Pancreas (tissue), 10 donors: Measurements from ENCODE around the gene DROSHA. TPM values are rescaled to one million over a fixed set of nuclear protein-coding genes. Genes with fewer than 3 reads are reported as not detected.

ENCODE experiments used
- ATAC-seq, 4 donors: fragments of 200-7000 bp; cut with Tn5 transposase; one replicate each; pipeline versions ENCODE4 v1.8.0 to v1.9.1; 2020; ENCODE audit warnings: mild to moderate bottlenecking in 4 of 4, moderate library complexity in 4 of 4
- DNase-seq, 6 donors: peaks; one replicate each; pipeline ENCODE4 v3.0.0-alpha.2; 2020
- FAIRE-seq: peaks from 2 replicates; lab custom pipeline; 2012; peaks lifted over from hg19 to GRCh38; lab: Jason Lieb, UNC
- H3K27ac ChIP-seq, 4 donors: fragments of 200-600 bp; sonication (generic); 1 replicate in 3 of 4; 2 replicates in 1 of 4; pipeline versions ENCODE4 v1.5.0 to v1.8.0; 2020
- H3K27me3 ChIP-seq, 4 donors: fragments of 200-600 bp; one replicate each; pipeline ENCODE4 v1.8.0; 2021
- H3K36me3 ChIP-seq, 3 donors: fragments of 200-600 bp; sonication (generic) in 1 of 3; one replicate each; pipeline versions ENCODE4 v1.5.0 to v1.8.0; 2020 to 2021
- H3K4me1 ChIP-seq, 3 donors: fragments of 200-600 bp; one replicate each; pipeline ENCODE4 v1.8.0; 2021
- H3K4me3 ChIP-seq, 4 donors: fragments of 200-600 bp; sonication (generic) in 2 of 4; one replicate each; pipeline versions ENCODE4 v1.5.0 to v1.8.0; 2020 to 2021
- H3K9me3 ChIP-seq, 4 donors: fragments of 200-600 bp; one replicate each; pipeline ENCODE4 v1.8.0; 2021
- CTCF ChIP-seq, 4 donors: fragments of 200-600 bp; sonication (generic) in 3 of 4; IDR thresholded peaks; one replicate each; pipeline versions ENCODE4 v1.5.0 to v1.8.0; 2021; ENCODE audit warnings: antibody characterized with exemption in 4 of 4
- WGBS, 2 donors: extraction: QIAGEN DNeasy Blood & Tissue Kit; methylation state at CpG; one replicate each; pipeline ENCODE4 v1.1.7; 2013; 5-methylcytosine and 5-hydroxymethylcytosine counted together
- intact Hi-C, 3 donors: fragments of 100-400 bp; cut with DNase I; formaldehyde crosslinking; loops; one replicate each; pipeline versions ENCODE4 v1.11.1 to v1.14.2; 2022
- polyA plus RNA-seq, 2 donors: library from polyadenylated mRNA; stranded (reverse); fragments of 200-250 nt; gene quantifications; one replicate each; pipeline ENCODE4 v1.2.3, GENCODE V29; 2013
- total RNA-seq, 6 donors: library from RNA; stranded (reverse); fragmentation: NEBNext Ultra II Directional in 4 of 6; extraction: Animal tissue kit (Norgen Biotek cat#: 25700) in 4 of 6; gene quantifications; one replicate each; pipeline versions ENCODE4 v1.2.1 to v1.2.4, GENCODE V29; 2021 to 2023
- donor health status: healthy with polysubstance abuse.
- donor health status: DM: no; HTN: no; CAD: no; lungs with moderate emphysema.
- donor health status: DM: no; HTN: no; CAD: no.
- donor health status: control.
- donor health status: control.
- donor health status: Bipolar disorder and iron deficiency.
- donor health status: DM: yes; HTN: yes; CAD: no.
- donor health status: DM: no; HTN: no; CAD: no.
- donor health status: DM: no; HTN: no; CAD: no.
- donor health status: DM: yes; HTN: yes; CAD: no.

DROSHA gene
- total and polyA plus RNA-seq, 8 donors = 19.0 to 79.0 (median 28.0) TPM

GRCh38 chr5:31511305-31511704 lies 20.6 kb downstream of the DROSHA start:
- no peak for FAIRE-seq
- H3K36me3 ChIP-seq = peaks cover 0 to 61% (median 25%) of the 10 kb centered on the region in 3 donors

GRCh38 chr5:31504529-31504928 lies 27.4 kb downstream of the DROSHA start:
- peaks cover 0 to 45% (median 4%) of the 10 kb centered on the region in 3 donors for H3K36me3 ChIP-seq
- no peaks in the 10 kb centered on the region for H3K9me3 ChIP-seq
- WGBS, 2 donors = 84 to 86% methylated on average over 10 of the region's 10 CpGs
- H3K4me1 ChIP-seq = no peaks in the 10 kb centered on the region
- no peak for DNase-seq
- no peak for TF ChIP-seq CTCF (IDR thresholded peaks at IDR 0.05)
- no peak overlapping the region for H3K4me3 ChIP-seq
- ATAC-seq = no peak
- no peaks in the 10 kb centered on the region for H3K27me3 ChIP-seq
- no peak for FAIRE-seq
- intact Hi-C loops = no loop called here
- no peak overlapping the region for H3K27ac ChIP-seq

More at GRCh38 chr5:31511305-31511704, 20.6 kb downstream of the DROSHA start:
- Histone ChIP-seq H3K4me1 (no peaks in the 10 kb centered on the region), H3K4me3 (no peak overlapping the region), H3K27ac (no peak overlapping the region), H3K27me3 (no peaks in the 10 kb centered on the region), H3K9me3 (no peaks in the 10 kb centered on the region)
- 90 to 95% methylated on average over 4 of the region's 4 CpGs for WGBS, 2 donors
- intact Hi-C loops = no loop called here
- TF ChIP-seq CTCF (IDR thresholded peaks at IDR 0.05) = no peak
- ATAC-seq (no peak), DNase-seq (no peak)

- no peak for FAIRE-seq
- WGBS, 2 donors = 97 to 98% methylated on average over 4 of the region's 4 CpGs
- H3K9me3 ChIP-seq = no peaks in the 10 kb centered on the region
- no peaks in the 10 kb centered on the region for H3K27me3 ChIP-seq
- DNase-seq = no peak
- ATAC-seq = no peak
- TF ChIP-seq CTCF (IDR thresholded peaks at IDR 0.05) = no peak
- no peak overlapping the region for H3K27ac ChIP-seq
- no peaks in the 10 kb centered on the region for H3K4me1 ChIP-seq
- H3K36me3 ChIP-seq = peaks cover 0 to 41% (median 0%) of the 10 kb centered on the region in 3 donors
- intact Hi-C loops = no loop called here
- no peak overlapping the region for H3K4me3 ChIP-seq
These were observed 29.4 kb downstream of the DROSHA start for GRCh38 chr5:31502506-31502905.

GRCh38 chr5:31500256-31500655 lies 31.6 kb downstream of the DROSHA start:
- H3K27me3 ChIP-seq = no peaks in the 10 kb centered on the region
- H3K9me3 ChIP-seq = no peaks in the 10 kb centered on the region
- no peak for FAIRE-seq
- TF ChIP-seq CTCF (IDR thresholded peaks at IDR 0.05) = no peak
- no peak overlapping the region for H3K4me3 ChIP-seq
- H3K36me3 ChIP-seq = peaks cover 0 to 56% (median 7%) of the 10 kb centered on the region in 3 donors
- H3K27ac ChIP-seq = no peak overlapping the region
- DNase-seq = no peak
- no peaks in the 10 kb centered on the region for H3K4me1 ChIP-seq
- ATAC-seq = no peak
- intact Hi-C loops = no loop called here
- 95 to 96% methylated on average over 4 of the region's 4 CpGs for WGBS, 2 donors

GRCh38 chr5:31496891-31497290 lies 35.0 kb downstream of the DROSHA start:
- no peak for TF ChIP-seq CTCF (IDR thresholded peaks at IDR 0.05)

More at GRCh38 chr5:31496891-31497290, 35.0 kb downstream of the DROSHA start:
- H3K27me3 ChIP-seq = no peaks in the 10 kb centered on the region
- H3K4me1 ChIP-seq = no peaks in the 10 kb centered on the region
- no peak overlapping the region for H3K4me3 ChIP-seq
- ATAC-seq = no peak
- intact Hi-C loops = no loop called here
- no peak for FAIRE-seq
- no peaks in the 10 kb centered on the region for H3K9me3 ChIP-seq
- no peak overlapping the region for H3K27ac ChIP-seq
- DNase-seq = no peak
- H3K36me3 ChIP-seq = peaks cover 4 to 52% (median 7%) of the 10 kb centered on the region in 3 donors
- 94 to 96% methylated on average over 6 of the region's 6 CpGs for WGBS, 2 donors
